Measurements from ENCODE around the gene PASD1.

DNA sequence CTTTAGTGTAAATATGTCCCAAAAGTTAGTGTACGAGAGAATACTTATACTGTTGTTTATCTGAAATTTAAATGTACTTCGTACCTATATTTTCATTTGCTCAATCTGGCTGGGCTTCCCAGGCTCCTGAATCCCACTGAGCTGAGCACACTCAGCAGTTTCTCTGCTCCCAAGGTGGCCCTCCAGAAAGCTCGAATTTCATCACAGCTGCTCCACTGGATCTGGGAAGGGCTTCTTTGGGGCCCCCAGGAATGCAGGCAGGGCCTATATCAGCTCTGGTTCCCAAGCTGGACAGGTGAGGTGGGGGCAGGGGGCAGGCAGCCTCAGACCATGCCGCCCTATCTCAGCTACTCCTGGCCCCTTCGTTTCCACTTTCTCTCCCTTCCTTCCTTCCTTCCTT is 150.9 kb downstream of the PASD1 start:
- TF ChIP-seq CTCF (IDR thresholded peaks at IDR 0.05) = no peak
- no peak for TF ChIP-seq POLR2A (IDR thresholded peaks at IDR 0.05)
